ENCODE measurements around the gene RAB17.

DNA sequence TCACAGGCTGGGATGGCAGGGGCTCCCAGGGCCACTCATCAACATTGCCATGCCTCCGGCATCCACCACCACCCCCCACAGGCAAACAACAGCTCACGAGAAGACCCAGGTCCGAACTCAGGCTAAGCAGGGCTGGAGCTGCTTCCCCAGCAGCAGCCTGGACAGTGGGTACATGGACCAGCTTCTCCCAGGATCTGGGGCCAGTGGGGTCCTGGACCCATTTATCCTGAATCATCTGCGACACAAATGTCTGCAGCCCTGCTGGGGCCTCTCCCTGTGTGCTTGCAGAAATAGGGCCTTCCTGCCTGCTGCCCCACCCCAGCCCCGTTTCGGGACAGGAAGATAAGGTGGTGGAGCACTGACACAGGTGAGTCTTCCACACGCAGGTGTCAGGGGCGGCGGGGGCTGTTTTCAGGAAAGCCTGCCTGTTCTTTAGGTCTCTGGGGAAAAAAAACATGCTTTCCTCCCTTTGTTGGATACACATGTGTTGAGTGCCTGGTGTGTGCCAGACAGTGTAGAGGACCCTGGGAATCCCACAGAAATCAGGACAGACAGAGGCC is 19.7 kb downstream of the RAB17 start:
- TF ChIP-seq POLR2A (IDR thresholded peaks at IDR 0.05): no peak
- TF ChIP-seq, protein P1, sequence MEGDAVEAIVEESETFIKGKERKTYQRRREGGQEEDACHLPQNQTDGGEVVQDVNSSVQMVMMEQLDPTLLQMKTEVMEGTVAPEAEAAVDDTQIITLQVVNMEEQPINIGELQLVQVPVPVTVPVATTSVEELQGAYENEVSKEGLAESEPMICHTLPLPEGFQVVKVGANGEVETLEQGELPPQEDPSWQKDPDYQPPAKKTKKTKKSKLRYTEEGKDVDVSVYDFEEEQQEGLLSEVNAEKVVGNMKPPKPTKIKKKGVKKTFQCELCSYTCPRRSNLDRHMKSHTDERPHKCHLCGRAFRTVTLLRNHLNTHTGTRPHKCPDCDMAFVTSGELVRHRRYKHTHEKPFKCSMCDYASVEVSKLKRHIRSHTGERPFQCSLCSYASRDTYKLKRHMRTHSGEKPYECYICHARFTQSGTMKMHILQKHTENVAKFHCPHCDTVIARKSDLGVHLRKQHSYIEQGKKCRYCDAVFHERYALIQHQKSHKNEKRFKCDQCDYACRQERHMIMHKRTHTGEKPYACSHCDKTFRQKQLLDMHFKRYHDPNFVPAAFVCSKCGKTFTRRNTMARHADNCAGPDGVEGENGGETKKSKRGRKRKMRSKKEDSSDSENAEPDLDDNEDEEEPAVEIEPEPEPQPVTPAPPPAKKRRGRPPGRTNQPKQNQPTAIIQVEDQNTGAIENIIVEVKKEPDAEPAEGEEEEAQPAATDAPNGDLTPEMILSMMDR (IDR thresholded peaks at IDR 0.05 in 8 of 11, conservative IDR thresholded peaks at IDR 0.05 in 3 of 11): no peak
- no peak for TF ChIP-seq POLR2AphosphoS5 (IDR thresholded peaks at IDR 0.05)

All from spleen (tissue), 7 donors.